H9 (cell line): Measurements from ENCODE around the gene ZNF354C. TPM values are rescaled to one million over a fixed set of nuclear protein-coding genes. Genes with fewer than 3 reads are reported as not detected.

Experiments
- DNase-seq: peaks from one replicate; pipeline ENCODE4 v3.0.0-alpha.2; 2017
- H2AFZ ChIP-seq: one replicate; pipeline ENCODE4 v1.6.1; 2013; ENCODE audit warnings: mild to moderate bottlenecking, low read length, control low read depth, moderate library complexity
- H2AK5ac ChIP-seq: 2 replicates; pipeline ENCODE4 v1.6.1; 2013; ENCODE audit warnings: low read length, control low read depth, mixed read lengths; ENCODE audit not compliant: insufficient read length
- H2BK120ac ChIP-seq: one replicate; pipeline ENCODE4 v1.6.1; 2013; ENCODE audit warnings: low read depth, mild to moderate bottlenecking, low read length, control low read depth, inconsistent platforms; ENCODE audit not compliant: poor library complexity, severe bottlenecking
- H2BK12ac ChIP-seq: 2 replicates; pipeline ENCODE4 v1.6.1; 2013; ENCODE audit warnings: low read length, control low read depth, mixed read lengths, low read depth; ENCODE audit not compliant: insufficient read length
- H2BK15ac ChIP-seq: 2 replicates; pipeline ENCODE4 v1.6.1; 2013; ENCODE audit warnings: low read depth, low read length, control low read depth
- H2BK20ac ChIP-seq: one replicate; pipeline ENCODE4 v1.6.1; 2013; ENCODE audit warnings: low read depth, mild to moderate bottlenecking, low read length, control low read depth, inconsistent platforms; ENCODE audit not compliant: poor library complexity, severe bottlenecking
- H2BK5ac ChIP-seq: 2 replicates; pipeline ENCODE4 v1.6.1; 2013; ENCODE audit warnings: low read length, control low read depth, mixed read lengths; ENCODE audit not compliant: insufficient read length
- H3K14ac ChIP-seq: 2 replicates; pipeline ENCODE4 v1.6.1; 2013; ENCODE audit warnings: low read length, control low read depth; ENCODE audit not compliant: insufficient read depth
- H3K18ac ChIP-seq: 2 replicates; pipeline ENCODE4 v1.6.1; 2013; ENCODE audit warnings: low read depth, mild to moderate bottlenecking, mixed read lengths, low read length, control low read depth; ENCODE audit not compliant: insufficient read length
- H3K23ac ChIP-seq: 2 replicates; pipeline ENCODE4 v1.6.1; 2013; ENCODE audit warnings: low read length, control low read depth, mixed read lengths, low read depth; ENCODE audit not compliant: insufficient read length
- H3K23me2 ChIP-seq: 2 replicates; pipeline ENCODE4 v1.6.1; 2013; ENCODE audit warnings: low read depth, mild to moderate bottlenecking, mixed read lengths, low read length, control low read depth; ENCODE audit not compliant: insufficient read length, poor library complexity, severe bottlenecking
- H3K27ac ChIP-seq: 2 replicates; pipeline ENCODE4 v1.5.1; 2013; ENCODE audit warnings: low read length, control low read depth, mixed read lengths, low read depth; ENCODE audit not compliant: insufficient read length
- H3K27me3 ChIP-seq: 2 replicates; pipeline ENCODE4 v1.6.1; 2013; ENCODE audit warnings: low read length, control low read depth, inconsistent platforms; ENCODE audit not compliant: insufficient read depth
- H3K4ac ChIP-seq: 2 replicates; pipeline ENCODE4 v1.6.1; 2013; ENCODE audit warnings: low read depth, mild to moderate bottlenecking, control low read depth, inconsistent platforms, low read length, moderate library complexity
- H3K4me1 ChIP-seq: 2 replicates; pipeline ENCODE4 v1.6.1; 2013; ENCODE audit warnings: low read length, control low read depth, inconsistent platforms; ENCODE audit not compliant: insufficient read depth
- H3K4me2 ChIP-seq: 2 replicates; pipeline ENCODE4 v1.6.1; 2013; ENCODE audit warnings: low read length, control low read depth, mixed read lengths; ENCODE audit not compliant: insufficient read length, insufficient read depth
- H3K56ac ChIP-seq: 2 replicates; pipeline ENCODE4 v1.6.1; 2013; ENCODE audit warnings: low read depth, mild to moderate bottlenecking, mixed read lengths, low read length, control low read depth; ENCODE audit not compliant: insufficient read length
- H3K79me1 ChIP-seq: 2 replicates; pipeline ENCODE4 v1.6.1; 2013; ENCODE audit warnings: low read depth, mild to moderate bottlenecking, moderate library complexity, low read length, control low read depth, inconsistent platforms; ENCODE audit not compliant: insufficient read depth, poor library complexity, severe bottlenecking
- H3K79me2 ChIP-seq: 2 replicates; pipeline ENCODE4 v1.6.1; 2013; ENCODE audit warnings: low read length, control low read depth, inconsistent platforms; ENCODE audit not compliant: insufficient read depth
- H3K9ac ChIP-seq: 2 replicates; pipeline ENCODE4 v1.6.1; 2013; ENCODE audit warnings: low read length, control low read depth, mixed read lengths; ENCODE audit not compliant: insufficient read length; ENCODE audit errors: extremely low read depth
- H3K9me3 ChIP-seq: one replicate; pipeline ENCODE4 v1.6.1; 2013; ENCODE audit warnings: low read depth, low read length, inconsistent platforms; ENCODE audit not compliant: control insufficient read depth
- H3T11ph ChIP-seq: one replicate; pipeline ENCODE4 v1.6.1; 2013; ENCODE audit warnings: mild to moderate bottlenecking, low read length, control low read depth, inconsistent platforms
- H4K20me1 ChIP-seq: one replicate; pipeline ENCODE4 v1.6.1; 2013; ENCODE audit not compliant: control insufficient read depth, insufficient read length, insufficient read depth
- H4K5ac ChIP-seq: 2 replicates; pipeline ENCODE4 v1.6.1; 2013; ENCODE audit warnings: low read depth, mild to moderate bottlenecking, mixed read lengths, low read length, control low read depth; ENCODE audit not compliant: insufficient read length
- H4K8ac ChIP-seq: replicated peaks from 2 replicates; pipeline ENCODE4 v1.6.1; 2013; ENCODE audit warnings: low read length, control low read depth, mixed read lengths, low read depth; ENCODE audit not compliant: insufficient read length
- H4K91ac ChIP-seq: 2 replicates; pipeline ENCODE4 v1.6.1; 2013; ENCODE audit warnings: low read depth, mild to moderate bottlenecking, moderate library complexity, mixed read lengths, low read length, control low read depth; ENCODE audit not compliant: insufficient read length
- H3K27ac Mint-ChIP-seq, 3 experiments: 2 replicates in 2 of 3; 3 replicates in 1 of 3; pipeline ENCODE4 v1.8.0; 2020 to 2021; ENCODE audit warnings: mixed read lengths in 3 of 3, mild to moderate bottlenecking in 1 of 3, moderate library complexity in 1 of 3
- H3K27me3 Mint-ChIP-seq: 2 replicates; pipeline ENCODE4 v1.8.0; 2021; ENCODE audit warnings: low read depth, mild to moderate bottlenecking, moderate library complexity, mixed read lengths
- H3K36me3 Mint-ChIP-seq, 3 experiments: 2 replicates in 2 of 3; 3 replicates in 1 of 3; pipeline ENCODE4 v1.8.0; 2020 to 2021; ENCODE audit warnings: low read depth in 3 of 3, mixed read lengths in 3 of 3; ENCODE audit not compliant: insufficient read depth in 1 of 3
- H3K4me1 Mint-ChIP-seq, 2 experiments: 2 replicates each; pipeline ENCODE4 v1.8.0; 2020; ENCODE audit warnings: mixed read lengths in 2 of 2
- H3K4me3 Mint-ChIP-seq, 2 experiments: 2 replicates in 1 of 2; 3 replicates in 1 of 2; pipeline ENCODE4 v1.8.0; 2020 to 2021; ENCODE audit warnings: mild to moderate bottlenecking in 2 of 2, mixed read lengths in 2 of 2, moderate library complexity in 1 of 2
- H3K9me3 Mint-ChIP-seq, 2 experiments: 2 replicates in 1 of 2; 3 replicates in 1 of 2; pipeline ENCODE4 v1.8.0; 2020; ENCODE audit warnings: mild to moderate bottlenecking in 2 of 2, mixed read lengths in 2 of 2, moderate library complexity in 1 of 2
- WGBS: extraction: QIAGEN DNeasy Blood & Tissue Kit; methylation state at CpG from one replicate; pipeline ENCODE4 v1.1.7; 2013; ENCODE audit warnings: missing lambda C conversion rate, low lambda C conversion rate, mixed read lengths; ENCODE audit not compliant: insufficient read length; ENCODE audit errors: extremely low coverage; 5-methylcytosine and 5-hydroxymethylcytosine counted together
- total RNA-seq: library from RNA; stranded (reverse); gene quantifications from 2 replicates; pipeline ENCODE4 v1.2.1, GENCODE V29; 2021
- TF ChIP-seq, protein P1 (sequence below): fragments of 200-600 bp; sonication (generic); conservative IDR thresholded peaks from 3 replicates; pipeline ENCODE4 v1.8.0; 2021; ENCODE audit warnings: antibody characterized with exemption, mild to moderate bottlenecking

Gene ZNF354C
- total RNA-seq, 1 experiment from 2014 or later = 5.4 TPM

- Histone ChIP-seq H3K4ac (no peak overlapping the region), H3K27me3 (no peaks in the 10 kb centered on the region), H3T11ph (no peak overlapping the region), H2BK20ac (no peak overlapping the region), H3K4me2 (no peak overlapping the region), H3K23me2 (no peaks in the 10 kb centered on the region), H4K20me1 (no peaks in the 10 kb centered on the region), H3K56ac (no peak overlapping the region), H3K18ac (no peak overlapping the region), H3K23ac (no peak overlapping the region), H3K14ac (no peak overlapping the region), H3K4me1 (no peaks in the 10 kb centered on the region), H4K5ac (no peak overlapping the region), H2BK120ac (no peak overlapping the region), H3K9ac (no peak overlapping the region), H2BK12ac (no peak overlapping the region), H3K27ac (no peak overlapping the region), H2BK15ac (no peak overlapping the region), H2BK5ac (no peak overlapping the region), H2AFZ (no peak overlapping the region), H2AK5ac (no peak overlapping the region), H3K9me3 (no peaks in the 10 kb centered on the region), H4K8ac (no peak overlapping the region), H4K91ac (no peak overlapping the region), H3K79me1 (no peaks in the 10 kb centered on the region), H3K79me2 (no peaks in the 10 kb centered on the region)
- no peaks in the 10 kb centered on the region for H3K4me1 Mint-ChIP-seq
- DNase-seq = peak; percentile 16
- H3K36me3 Mint-ChIP-seq = peaks cover 0 to 16% (median 2%) of the 10 kb centered on the region in 3 experiments; a peak in 6 of 7 replicates
- H3K27ac Mint-ChIP-seq = no peak overlapping the region
- H3K27me3 Mint-ChIP-seq = no peaks in the 10 kb centered on the region
- no peak overlapping the region for H3K4me3 Mint-ChIP-seq
- no CpG with 5 or more reads among the region's 43 CpGs for WGBS
- TF ChIP-seq, protein P1, sequence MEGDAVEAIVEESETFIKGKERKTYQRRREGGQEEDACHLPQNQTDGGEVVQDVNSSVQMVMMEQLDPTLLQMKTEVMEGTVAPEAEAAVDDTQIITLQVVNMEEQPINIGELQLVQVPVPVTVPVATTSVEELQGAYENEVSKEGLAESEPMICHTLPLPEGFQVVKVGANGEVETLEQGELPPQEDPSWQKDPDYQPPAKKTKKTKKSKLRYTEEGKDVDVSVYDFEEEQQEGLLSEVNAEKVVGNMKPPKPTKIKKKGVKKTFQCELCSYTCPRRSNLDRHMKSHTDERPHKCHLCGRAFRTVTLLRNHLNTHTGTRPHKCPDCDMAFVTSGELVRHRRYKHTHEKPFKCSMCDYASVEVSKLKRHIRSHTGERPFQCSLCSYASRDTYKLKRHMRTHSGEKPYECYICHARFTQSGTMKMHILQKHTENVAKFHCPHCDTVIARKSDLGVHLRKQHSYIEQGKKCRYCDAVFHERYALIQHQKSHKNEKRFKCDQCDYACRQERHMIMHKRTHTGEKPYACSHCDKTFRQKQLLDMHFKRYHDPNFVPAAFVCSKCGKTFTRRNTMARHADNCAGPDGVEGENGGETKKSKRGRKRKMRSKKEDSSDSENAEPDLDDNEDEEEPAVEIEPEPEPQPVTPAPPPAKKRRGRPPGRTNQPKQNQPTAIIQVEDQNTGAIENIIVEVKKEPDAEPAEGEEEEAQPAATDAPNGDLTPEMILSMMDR = no peak
- H3K9me3 Mint-ChIP-seq = peaks cover 17 to 80% of the 10 kb centered on the region in 2 experiments
Measured at GRCh38 chr5:179124853-179125788, 64.9 kb downstream of the ZNF354C start.
